Measurements from ENCODE around the gene MCHR2. TPM values are rescaled to one million over a fixed set of nuclear protein-coding genes. Genes with fewer than 3 reads are reported as not detected.
A peak's percentile ranks its signal among the peaks of the same experiment; 100 is the strongest.

The MCHR2 gene
- total RNA-seq, 2 donors from 2014 or later: not detected

- intact Hi-C loops (cut with DNase I, micrococcal nuclease): no loop called here
- ATAC-seq (no peak), DNase-seq (no peak)
These were observed 81.4 kb downstream of the MCHR2 start for GRCh38 chr6:99912657-99913056.

- peak; percentile 69 for ATAC-seq
These were observed 88.6 kb downstream of the MCHR2 start for GRCh38 chr6:99905209-99906106.

GRCh38 chr6:99901596-99902384 lies 92.2 kb downstream of the MCHR2 start:
- DNase-seq (no peak), ATAC-seq (no peak)
- intact Hi-C loops (cut with DNase I, micrococcal nuclease): no loop called here

More at GRCh38 chr6:99905209-99906106, 88.6 kb downstream of the MCHR2 start:
- DNase-seq: no peak
- intact Hi-C loops (cut with DNase I, micrococcal nuclease): no loop called here

- ATAC-seq (no peak), DNase-seq (no peak)
- intact Hi-C loops (cut with DNase I, micrococcal nuclease): no loop called here
These were observed 99.2 kb downstream of the MCHR2 start for GRCh38 chr6:99894815-99895214.

- DNase-seq: no peak
- intact Hi-C loops (cut with DNase I, micrococcal nuclease): no loop called here
These were observed 107.0 kb downstream of the MCHR2 start for GRCh38 chr6:99887066-99887465.

GRCh38 chr6:99885051-99885450 lies 109.0 kb downstream of the MCHR2 start:
- intact Hi-C loops (cut with DNase I, micrococcal nuclease): no loop called here
- DNase-seq (no peak), ATAC-seq (no peak)

More at GRCh38 chr6:99887066-99887465, 107.0 kb downstream of the MCHR2 start:
- ATAC-seq: no peak

- intact Hi-C loops (cut with DNase I, micrococcal nuclease): no loop called here
- ATAC-seq (no peak), DNase-seq (no peak)
These were observed 111.8 kb downstream of the MCHR2 start for GRCh38 chr6:99882128-99882702.

- ATAC-seq (no peak), DNase-seq (no peak)
- intact Hi-C loops (cut with DNase I, micrococcal nuclease): no loop called here
These were observed 114.6 kb downstream of the MCHR2 start for GRCh38 chr6:99879431-99879830.

GRCh38 chr6:99875068-99875467 lies 119.0 kb downstream of the MCHR2 start:
- ATAC-seq (no peak), DNase-seq (no peak)
- intact Hi-C loops (cut with DNase I, micrococcal nuclease): no loop called here

- ATAC-seq (no peak), DNase-seq (no peak)
- intact Hi-C loops (cut with DNase I, micrococcal nuclease): no loop called here
These were observed 120.9 kb downstream of the MCHR2 start for GRCh38 chr6:99873084-99873483.

GRCh38 chr6:99871641-99872040 lies 122.4 kb downstream of the MCHR2 start:
- no peak for ATAC-seq

More at GRCh38 chr6:99871641-99872040, 122.4 kb downstream of the MCHR2 start:
- no peak for DNase-seq
- intact Hi-C loops (cut with DNase I, micrococcal nuclease): no loop called here
